Measurements from ENCODE around the gene ANKRD39. TPM values are rescaled to one million over a fixed set of nuclear protein-coding genes. Genes with fewer than 3 reads are reported as not detected.

Gene ANKRD39
- polyA plus RNA-seq, 4 donors, result 8.3 to 12.0 (median 9.6) TPM

GRCh38 chr2:96832754-96833507, 24.9 kb downstream of the ANKRD39 start:
- DNase-seq (ENCODE audit: low read depth in 4 of 4, low spot score in 2 of 4), result no peak

GRCh38 chr2:96832408-96832753, 25.4 kb downstream of the ANKRD39 start:
- no peak for DNase-seq (ENCODE audit: low read depth in 4 of 4, low spot score in 2 of 4)

GRCh38 chr2:96831679-96832078, 26.1 kb downstream of the ANKRD39 start:
- DNase-seq (ENCODE audit: low read depth in 4 of 4, low spot score in 2 of 4), result no peak

GRCh38 chr2:96830044-96830562, 27.7 kb downstream of the ANKRD39 start:
- no peak for DNase-seq (ENCODE audit: low read depth in 4 of 4, low spot score in 2 of 4)

GRCh38 chr2:96828874-96829273, 28.9 kb downstream of the ANKRD39 start:
- DNase-seq (ENCODE audit: low read depth in 4 of 4, low spot score in 2 of 4), result no peak

GRCh38 chr2:96828436-96828835, 29.4 kb downstream of the ANKRD39 start:
- no peak for DNase-seq (ENCODE audit: low read depth in 4 of 4, low spot score in 2 of 4)

GRCh38 chr2:96826546-96827278, 31.1 kb downstream of the ANKRD39 start:
- no peak for DNase-seq (ENCODE audit: low read depth in 4 of 4, low spot score in 2 of 4)

- DNase-seq (ENCODE audit: low read depth in 4 of 4, low spot score in 2 of 4), result no peak
Observed at GRCh38 chr2:96825057-96825456, 32.8 kb downstream of the ANKRD39 start.

- DNase-seq (ENCODE audit: low read depth in 4 of 4, low spot score in 2 of 4), result no peak
Observed at GRCh38 chr2:96824079-96824870, 33.5 kb downstream of the ANKRD39 start.

GRCh38 chr2:96823198-96823597, 34.6 kb downstream of the ANKRD39 start:
- DNase-seq (ENCODE audit: low read depth in 4 of 4, low spot score in 2 of 4), result no peak

- no peak for DNase-seq (ENCODE audit: low read depth in 4 of 4, low spot score in 2 of 4)
Observed at GRCh38 chr2:96822786-96823185, 35.0 kb downstream of the ANKRD39 start.

GRCh38 chr2:96821113-96821675, 36.6 kb downstream of the ANKRD39 start:
- DNase-seq (ENCODE audit: low read depth in 4 of 4, low spot score in 2 of 4), result no peak

- no peak for DNase-seq (ENCODE audit: low read depth in 4 of 4, low spot score in 2 of 4)
Observed at GRCh38 chr2:96819876-96820511, 37.8 kb downstream of the ANKRD39 start.

GRCh38 chr2:96819128-96819875, 38.5 kb downstream of the ANKRD39 start:
- DNase-seq (ENCODE audit: low read depth in 4 of 4, low spot score in 2 of 4), result no peak

GRCh38 chr2:96817882-96818281, 39.9 kb downstream of the ANKRD39 start:
- DNase-seq (ENCODE audit: low read depth in 4 of 4, low spot score in 2 of 4), result no peak

- no peak for DNase-seq (ENCODE audit: low read depth in 4 of 4, low spot score in 2 of 4)
Observed at GRCh38 chr2:96816836-96817702, 40.7 kb downstream of the ANKRD39 start.

GRCh38 chr2:96816127-96816835, 41.5 kb downstream of the ANKRD39 start, which contains the start of gene CNNM3:
TSS of gene CNNM3 (plus strand) at chr2:96816268. CDS start at chr2:96816278, 10 bp downstream.
- peak; percentile 65 to 88 (median 85) for DNase-seq (ENCODE audit: low read depth in 4 of 4, low spot score in 2 of 4)
